NCI-H2107 treated with DMSO at 0.1 percent for 48 hours (cell line): Measurements from ENCODE around the gene CECR2.
A peak's percentile ranks its signal among the peaks of the same experiment; 100 is the strongest.

Experiments used
- DNase-seq: peaks from one replicate; lab custom pipeline; 2025; ENCODE audit not compliant: unreplicated experiment; lab: John Stamatoyannopoulos, UW

The CECR2 gene

DNA sequence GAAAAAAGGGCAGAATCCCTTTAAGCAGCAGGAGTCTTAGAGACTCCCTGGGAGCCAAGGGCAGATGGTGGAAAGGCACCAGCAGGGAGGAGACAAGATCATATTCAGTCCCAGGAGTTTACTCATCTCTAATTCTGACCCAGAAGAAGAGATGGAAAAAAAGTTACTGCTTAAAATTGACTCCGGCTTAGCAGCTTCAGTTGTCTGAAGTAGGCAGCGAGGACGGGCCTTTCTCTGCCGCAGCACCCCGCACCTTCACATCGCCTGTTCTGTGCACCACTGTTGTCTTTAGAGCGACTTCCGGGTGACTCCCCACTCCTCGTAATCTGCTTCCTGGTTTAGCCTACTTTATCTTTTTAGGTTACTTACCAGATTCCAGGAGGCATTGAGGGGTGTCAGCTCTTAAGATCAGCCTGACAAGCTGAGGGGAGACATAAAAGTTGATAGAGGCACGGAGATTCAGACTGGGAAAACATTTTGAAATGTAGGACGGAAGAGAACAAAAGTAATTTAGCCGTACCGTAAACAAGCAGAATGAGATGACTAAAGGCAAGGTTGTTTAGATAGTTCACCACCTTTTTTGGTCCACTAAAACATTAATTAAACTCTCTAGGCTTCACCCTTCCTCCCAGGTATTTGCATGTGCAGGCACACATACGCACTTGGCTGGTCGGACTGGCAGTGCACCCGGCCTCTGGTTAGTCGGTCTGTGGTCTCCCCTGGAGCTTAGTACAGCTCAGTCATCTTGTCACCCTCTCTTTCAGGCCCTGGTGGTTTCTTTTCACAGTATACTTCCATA lies 74.3 kb downstream of the CECR2 start:
- DNase-seq: no peak

DNA sequence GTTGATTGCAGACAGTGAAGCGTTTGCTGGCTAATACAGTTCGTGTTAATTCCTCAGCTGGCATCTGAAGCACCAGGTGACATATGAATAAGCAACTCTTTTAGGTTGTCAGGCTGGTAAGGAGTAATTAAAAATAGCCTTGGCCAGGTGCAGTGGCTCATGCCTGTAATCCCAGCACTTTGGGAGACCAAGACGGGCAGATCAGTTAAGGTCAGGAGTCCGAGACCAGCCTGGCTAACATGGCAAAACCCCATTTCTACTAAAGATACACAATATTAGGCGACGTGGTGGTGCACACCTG lies 74.9 kb downstream of the CECR2 start:
- peak; percentile 40 for DNase-seq

DNA sequence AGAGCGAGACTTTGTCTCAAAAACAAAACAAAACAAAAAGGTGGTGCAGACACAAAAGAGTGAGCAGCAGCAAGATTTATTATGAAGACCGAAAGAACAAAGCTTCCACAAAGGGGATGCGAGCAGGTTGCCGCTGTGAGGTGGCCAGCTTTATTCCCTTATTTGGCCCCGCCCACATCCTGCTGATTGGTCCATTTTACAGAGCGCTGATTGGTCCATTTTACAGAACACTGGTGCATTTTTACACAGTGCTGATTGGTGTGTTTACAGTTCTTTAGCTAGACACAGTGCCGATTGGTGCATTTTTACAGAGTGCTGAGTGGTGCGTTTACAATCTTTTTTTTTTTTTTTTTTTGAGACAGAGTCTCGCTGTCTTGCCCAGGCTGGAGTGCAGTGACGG lies 77.4 kb downstream of the CECR2 start:
- DNase-seq: no peak

DNA sequence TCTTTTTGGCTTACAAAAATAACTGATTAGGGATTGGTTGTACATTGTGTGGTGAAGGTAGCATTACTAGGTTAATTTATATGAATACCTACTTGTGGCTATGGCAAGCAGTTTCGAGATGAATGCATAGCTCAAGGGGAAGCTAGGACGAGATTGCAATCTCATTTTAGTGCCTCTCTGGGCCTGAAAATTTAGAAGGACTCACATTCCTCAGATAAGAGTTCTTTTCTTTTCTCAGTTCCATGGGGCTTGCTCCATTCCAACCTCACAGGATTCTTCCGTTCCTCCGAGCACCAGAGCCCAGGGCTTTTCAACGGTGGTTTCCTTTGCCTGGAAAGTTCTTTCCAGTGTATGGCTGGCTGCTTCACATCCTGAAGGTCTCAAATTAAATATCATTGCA lies 82.1 kb downstream of the CECR2 start:
- no peak for DNase-seq

DNA sequence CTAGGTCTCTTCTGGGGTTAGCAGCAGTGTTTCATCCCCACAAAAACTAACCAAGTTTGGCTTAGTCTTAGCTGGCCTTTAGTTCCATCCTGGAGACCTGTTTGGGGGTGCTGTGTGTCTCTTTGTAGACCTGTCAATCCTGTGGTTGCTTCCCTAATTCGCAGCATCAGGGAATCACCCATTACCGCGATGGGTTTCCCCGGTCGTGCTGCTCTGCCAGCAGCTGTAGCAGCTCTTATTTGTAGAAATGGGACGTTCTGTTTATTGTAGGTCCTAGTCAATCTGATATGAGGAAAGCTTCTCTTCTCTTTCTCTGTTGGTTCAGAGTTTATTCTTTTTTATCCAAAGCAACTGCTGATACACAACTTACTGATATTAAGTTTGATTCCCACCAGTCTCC lies 91.6 kb downstream of the CECR2 start:
- no peak for DNase-seq

DNA sequence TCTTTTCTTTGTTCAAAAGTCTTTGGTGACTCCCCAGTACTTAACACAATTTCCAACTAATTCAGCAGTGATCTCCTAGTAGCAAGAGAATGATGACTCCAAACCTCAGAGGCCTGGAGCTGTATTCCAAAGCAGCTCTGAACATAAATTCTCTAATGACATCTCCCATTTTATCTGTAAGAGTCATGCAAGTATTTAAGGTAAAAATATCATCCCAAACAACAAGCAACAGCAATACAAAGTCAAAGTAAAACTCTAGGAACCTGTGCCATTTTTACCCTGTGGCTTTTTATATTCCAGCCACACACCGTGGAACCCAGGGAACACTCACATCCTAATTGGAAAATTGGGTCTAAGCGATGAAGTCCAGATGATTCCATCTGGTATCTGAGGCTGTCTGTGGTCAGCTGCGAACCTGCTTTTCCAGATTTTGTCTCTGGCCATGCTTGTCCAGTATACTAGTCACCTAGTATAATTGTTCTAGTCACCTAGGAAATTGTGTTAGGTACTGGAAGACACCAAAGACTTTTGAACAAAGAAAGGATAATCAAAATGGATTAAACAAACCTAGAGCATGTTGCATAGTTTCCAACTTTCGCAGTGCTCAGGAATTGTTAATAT lies 101.7 kb downstream of the CECR2 start:
- DNase-seq: no peak

DNA sequence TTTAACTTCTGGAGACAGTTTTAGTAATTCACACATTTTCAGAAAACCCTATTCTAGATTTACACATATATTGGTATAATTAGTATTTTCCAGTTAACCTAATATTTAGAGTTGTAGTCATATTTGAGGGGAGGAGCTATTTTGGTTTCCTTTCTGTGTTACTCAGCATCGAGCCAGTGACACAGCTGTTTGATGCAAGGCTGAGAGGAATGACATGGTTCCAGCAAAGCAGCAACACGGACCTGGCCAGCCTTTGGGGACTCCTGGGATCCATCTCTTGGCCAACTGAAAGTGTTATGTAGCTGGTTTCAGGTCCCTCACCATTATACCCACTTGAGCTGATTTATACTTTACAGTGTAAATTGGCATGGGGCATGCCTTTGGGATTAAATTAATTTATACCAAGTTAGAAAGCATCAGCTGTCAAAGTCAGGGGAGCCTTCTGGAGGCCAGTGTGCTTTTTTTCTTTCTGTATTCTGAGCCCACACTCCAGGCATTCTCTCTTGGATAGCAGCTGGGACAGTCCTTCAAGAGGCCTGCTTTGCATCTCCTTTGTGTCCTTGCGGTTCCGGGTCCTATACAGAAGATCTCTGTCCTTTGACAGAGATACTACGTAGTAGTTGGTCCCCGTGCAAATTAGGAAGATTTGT lies 102.8 kb downstream of the CECR2 start:
- DNase-seq: peak; percentile 52

DNA sequence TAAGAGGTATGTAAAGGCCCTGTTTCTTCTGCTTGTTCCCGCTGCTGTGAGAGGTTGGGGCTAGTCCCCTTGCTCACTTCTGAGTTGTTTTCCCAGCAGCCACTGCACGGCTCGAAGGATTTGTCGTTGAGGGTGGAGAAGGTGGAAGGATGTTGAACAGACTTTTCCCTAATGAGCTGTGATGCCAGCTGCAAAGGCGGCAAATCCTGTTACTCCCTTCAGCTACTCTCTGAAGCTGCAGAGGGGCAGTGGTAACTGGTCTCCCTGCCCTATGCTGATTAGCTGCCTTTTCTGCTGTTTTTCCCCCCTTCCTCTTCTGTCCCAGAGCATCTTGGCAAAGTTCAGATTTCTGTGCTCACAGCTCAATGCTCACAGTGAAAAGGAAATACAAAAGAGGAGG lies 103.7 kb downstream of the CECR2 start:
- DNase-seq: no peak

DNA sequence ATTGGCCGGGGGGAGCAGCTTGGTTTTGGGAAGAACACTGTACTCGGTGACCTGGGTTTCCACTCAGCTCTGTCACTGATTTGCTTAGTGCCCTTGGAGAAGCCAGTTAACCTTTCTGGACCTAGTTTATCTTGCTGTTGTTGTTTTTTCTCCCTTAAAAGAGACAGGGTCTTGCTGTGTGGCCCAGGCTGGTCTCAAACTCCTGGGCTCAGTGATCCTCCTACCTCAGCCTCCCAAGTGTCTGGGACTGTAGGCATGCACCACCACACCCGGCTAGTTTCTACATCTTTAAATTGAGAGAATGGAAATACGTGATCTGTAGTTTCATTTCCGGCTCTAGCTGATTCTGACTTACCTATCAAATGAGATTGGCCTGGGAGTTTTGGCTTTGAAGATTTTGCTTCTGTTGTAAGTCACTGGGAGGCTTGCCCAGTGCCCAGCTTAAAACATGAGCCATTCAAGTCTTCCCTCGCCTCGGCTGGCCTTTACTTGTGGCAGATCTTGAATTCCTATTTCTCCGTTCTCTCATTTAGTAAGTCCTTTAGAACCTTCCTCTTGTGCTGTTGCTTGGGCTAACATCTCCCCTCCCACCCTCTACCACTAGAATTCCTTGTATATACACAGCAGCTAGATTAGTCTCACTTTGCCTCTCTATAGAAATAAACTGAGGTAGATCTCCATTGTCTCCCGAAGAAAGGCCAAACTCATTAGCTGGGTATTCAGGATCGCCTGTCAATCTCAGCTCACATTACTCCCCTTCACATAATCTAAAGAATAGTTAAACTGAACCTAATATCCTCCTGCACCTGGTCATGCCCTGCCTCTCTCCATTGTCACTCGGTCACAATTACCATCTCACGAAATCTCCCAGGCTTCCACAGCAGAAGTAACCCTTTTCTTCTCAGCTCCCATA lies 106.3 kb downstream of the CECR2 start:
- peak; percentile 93 for DNase-seq

DNA sequence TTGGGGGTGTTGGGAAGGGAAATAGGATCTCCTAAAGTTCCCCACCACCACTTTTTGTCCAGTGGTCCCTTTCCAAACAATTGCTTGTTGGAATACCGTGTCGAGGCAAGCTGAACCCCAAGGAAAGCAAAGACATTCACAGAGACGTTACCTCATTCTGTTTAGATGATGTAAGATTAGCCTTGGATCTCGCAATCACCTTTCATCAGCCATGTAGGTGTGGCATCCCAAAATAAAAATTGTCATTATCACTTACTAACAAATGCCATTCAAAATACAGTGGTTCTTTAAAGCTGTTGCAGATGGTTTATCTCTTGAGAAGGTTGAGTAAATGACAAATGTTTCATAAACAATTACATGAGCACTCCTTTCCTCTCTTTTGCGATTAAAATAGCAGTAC lies 107.6 kb downstream of the CECR2 start:
- no peak for DNase-seq

DNA sequence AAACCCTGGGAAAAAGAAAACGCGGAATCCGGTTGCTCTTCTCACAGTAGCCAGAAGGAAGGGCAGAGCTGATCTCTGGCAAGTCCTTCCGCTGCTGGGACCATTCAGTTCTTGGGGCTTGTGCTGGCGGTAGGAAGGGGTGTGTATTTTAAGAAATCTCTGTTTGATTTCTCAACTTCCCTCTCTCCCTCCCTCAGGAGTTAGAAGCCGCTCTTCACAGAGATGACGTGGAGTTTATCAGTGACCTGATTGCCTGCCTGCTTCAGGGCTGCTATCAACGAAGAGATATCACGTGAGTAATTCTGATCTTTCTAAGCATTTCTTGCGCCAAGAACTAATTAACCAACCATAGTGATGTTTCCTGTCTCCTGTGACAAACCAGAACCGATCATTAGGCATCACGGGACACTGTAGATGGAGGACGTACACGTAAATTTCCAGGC lies 108.2 kb downstream of the CECR2 start:
- peak; percentile 22 for DNase-seq

DNA sequence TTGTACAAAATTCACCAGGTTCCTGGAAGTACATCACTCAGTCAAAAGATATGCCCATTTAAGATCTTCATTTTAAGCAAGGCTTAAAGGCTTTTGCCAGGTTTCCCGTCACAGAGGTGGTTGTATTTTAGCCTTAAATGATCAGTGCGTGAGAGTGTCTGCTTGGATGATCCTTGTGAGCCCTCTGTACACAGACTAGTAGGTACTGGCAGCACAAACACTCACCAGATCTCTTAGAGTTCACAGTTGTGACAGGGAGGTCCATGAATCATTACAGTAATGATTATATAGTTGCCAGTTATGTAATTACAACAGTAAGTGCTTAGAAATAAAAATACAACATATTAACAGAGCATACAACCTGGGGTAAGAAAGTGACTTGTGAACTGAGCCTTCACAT lies 109.9 kb downstream of the CECR2 start:
- DNase-seq: no peak

DNA sequence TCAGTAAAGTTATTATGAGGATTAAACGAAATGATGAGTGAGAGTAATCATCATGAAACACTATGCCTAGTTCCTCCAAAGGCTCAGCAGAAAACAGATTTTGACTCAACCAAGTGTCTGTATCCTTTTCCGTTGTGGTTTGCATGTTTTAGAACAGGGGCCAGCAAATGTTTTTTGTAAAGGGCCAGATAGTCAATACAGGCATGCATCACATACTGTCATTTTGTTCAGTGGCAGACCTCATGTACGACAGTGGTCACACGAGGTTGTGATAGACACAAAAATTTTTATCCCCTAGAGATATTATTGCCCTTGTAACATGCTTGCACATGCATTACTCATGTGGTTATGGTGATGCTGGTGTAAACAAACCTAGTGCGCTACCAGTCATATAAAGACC lies 112.2 kb downstream of the CECR2 start:
- no peak for DNase-seq

DNA sequence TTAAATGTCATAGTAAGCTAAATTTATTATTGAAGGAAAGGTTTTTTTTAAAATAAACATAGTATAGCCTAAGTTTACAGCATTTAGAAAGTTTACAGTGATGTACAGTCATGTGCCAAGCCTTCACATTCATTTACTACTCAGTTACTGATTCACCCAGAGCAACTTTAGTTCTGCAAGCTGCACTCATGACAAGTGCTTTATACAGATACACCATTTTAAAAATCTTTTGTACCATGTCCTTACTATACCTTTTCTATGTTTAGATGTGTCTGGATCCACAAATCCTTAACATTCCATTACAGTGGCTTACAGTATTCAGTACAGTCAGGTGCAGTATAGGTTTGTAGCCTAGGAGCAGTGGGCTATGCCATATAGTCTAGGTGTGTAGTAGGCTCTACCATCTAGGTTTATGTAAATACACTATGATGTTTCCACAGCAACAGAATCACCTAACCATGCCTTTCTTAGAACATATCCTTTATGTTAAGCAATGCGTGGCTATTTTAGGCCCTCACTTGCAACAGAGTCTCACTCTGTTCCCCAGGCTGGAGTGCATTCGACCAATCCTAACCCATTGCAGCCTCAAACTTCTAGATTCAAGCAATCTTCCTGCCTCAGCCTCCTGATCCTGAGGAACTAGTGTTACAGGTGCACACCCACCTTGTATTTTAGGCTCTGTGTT lies 114.6 kb downstream of the CECR2 start:
- DNase-seq: no peak

DNA sequence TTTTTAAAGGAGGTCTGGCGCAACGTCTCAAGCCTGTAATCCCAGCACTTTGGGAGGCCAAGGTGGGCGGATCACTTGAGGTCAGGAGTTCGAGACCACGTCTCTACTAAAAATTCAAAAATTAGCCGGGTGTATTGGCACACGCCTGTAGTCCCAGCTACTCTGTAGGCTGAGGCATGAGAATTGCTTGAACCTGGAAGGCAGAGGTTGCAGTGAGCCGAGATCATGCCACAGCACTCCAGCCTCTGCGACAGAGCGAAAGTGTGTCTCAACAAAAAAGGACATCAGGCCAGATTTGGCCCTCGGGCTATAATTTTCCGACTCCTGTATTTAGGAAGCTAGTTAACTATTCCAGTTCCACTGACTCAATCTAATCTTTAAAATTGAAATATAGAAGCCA lies 115.3 kb downstream of the CECR2 start:
- no peak for DNase-seq

DNA sequence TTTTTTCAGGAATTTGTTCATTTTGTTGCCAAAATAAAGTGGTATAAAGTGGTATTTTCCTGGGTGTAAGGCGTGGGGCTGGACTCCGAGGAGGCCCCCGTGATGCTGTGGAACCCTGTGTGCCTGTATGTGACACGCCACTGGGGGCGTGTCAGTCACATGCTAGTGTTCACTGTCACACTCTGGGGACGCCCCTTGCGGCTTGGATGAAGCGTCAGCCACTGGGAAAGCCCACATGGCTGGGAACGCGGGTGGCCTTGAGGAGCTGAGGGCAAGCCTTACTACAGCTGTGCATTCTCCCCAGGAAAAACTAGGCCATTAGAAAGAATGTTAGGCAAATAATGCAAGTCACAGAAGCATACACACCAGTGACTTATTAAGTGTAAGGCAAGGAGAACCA lies 117.1 kb downstream of the CECR2 start:
- no peak for DNase-seq

DNA sequence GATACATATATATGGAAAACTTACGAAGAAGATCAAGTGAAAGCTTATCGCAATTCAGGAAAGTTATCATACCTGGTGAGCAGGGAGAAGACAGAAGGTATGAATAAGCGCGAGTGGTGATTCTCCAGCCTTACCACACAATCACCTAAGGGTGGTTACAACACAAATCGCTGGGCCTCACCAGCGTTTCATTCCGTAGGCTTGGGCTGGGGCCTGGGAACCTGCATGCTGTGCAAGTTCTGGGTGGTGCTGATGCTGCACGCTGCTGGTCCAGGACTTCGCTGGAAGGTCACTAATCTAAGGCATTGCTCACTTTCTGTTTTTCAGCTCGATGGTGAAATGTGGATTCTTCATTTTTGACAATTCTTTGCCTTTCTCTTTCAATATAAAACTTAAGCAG lies 117.5 kb downstream of the CECR2 start:
- DNase-seq: no peak

DNA sequence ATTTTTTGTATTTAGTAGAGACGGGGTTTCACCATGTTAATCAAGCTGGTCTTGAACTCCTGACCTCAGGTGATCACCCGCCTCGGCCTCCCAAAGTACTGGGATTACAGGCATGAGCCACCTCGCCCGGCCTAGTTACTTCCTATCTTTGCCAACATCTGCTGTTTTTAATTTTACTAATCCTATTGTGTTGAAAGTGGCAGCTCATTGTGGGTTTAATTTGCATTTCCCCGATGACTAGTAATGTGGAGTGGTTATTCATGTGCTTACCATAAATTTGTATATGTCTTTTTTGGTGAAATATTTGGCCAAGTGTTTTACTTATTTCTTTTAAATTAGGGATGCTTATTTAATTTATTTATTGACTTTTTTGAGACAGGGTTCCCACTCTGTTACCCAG lies 119.8 kb downstream of the CECR2 start:
- no peak for DNase-seq

DNA sequence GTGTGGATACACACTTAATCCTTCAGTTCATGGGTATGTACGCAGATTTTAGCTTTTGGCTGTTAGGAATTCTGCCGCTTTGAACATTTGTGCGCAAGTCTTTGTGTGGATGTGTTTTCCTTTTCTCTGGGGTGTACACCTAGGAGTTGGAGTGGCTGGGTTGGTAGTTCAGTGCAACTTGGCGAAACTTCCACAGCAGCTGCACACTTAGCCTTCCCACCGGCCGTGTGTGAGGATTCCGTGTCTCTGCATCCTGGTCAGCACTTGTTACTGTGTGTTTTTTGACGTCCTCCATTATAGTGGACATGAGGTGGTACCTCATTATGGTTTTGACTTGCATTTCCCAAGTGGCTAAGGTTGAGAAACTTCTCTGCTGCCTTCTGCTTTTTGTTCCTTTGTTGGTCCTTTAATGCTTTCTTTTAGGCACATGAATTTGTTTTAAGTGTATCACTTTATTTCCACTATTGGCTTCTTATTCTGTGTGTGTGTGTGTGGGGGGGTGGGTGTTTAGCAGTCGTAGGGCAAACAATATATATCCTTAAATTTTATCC lies 121.9 kb downstream of the CECR2 start:
- no peak for DNase-seq

DNA sequence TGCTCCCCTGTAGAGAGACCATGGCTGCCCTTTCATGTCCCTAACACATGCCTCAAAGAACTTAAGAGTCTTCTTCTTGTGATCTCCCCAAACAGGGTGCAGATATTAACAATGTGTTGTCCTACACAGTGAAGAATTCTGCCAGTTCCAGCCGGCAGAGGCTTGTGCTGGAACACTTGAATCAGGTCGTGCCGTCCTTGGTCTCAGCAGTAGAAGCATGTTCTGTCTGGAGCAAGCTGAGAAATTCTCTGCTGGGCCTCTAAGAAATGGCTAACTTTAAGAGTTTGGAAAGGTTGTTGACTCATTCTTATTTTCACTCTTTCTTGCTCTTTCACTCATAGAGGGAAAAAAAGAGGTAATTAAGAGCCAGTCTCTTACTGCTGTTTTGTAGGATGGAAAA lies 123.0 kb downstream of the CECR2 start:
- no peak for DNase-seq
